HepG2 (cell line): ENCODE data around the gene WDR83. TPM values are rescaled to one million over a fixed set of nuclear protein-coding genes. Genes with fewer than 3 reads are reported as not detected.
A peak's percentile ranks its signal among the peaks of the same experiment; 100 is the strongest.

ENCODE experiments used
- ATAC-seq: fragments of 200-7000 bp; cut with Tn5 transposase; 3 replicates; pipeline ENCODE4 v1.9.1; 2020; ENCODE audit warnings: mild to moderate bottlenecking, moderate library complexity
- BruUV-seq: library from RNA; stranded (reverse); fragments of 400-500 nt; replicated peaks from 2 replicates; lab custom pipeline; 2021; lab: Mats Ljungman, UMichigan
- CTCF ChIA-PET: fragments of 300-600 bp; formaldehyde crosslinking; extraction: SDS; loops from one replicate; lab custom pipeline; 2021; ENCODE audit warnings: low total read pairs, inconsistent platforms, low intra/inter-chr PET ratio; lab: Yijun Ruan, JAX
- POLR2A ChIA-PET: fragments of 350-600 bp; sonication (Branson Sonifier 250); formaldehyde crosslinking; loops from one replicate; lab custom pipeline; 2020; ENCODE audit warnings: antibody characterized with exemption, inconsistent platforms; lab: Yijun Ruan, JAX
- DNase-seq: peaks from one replicate; pipeline ENCODE4 v3.0.0-alpha.2; 2015; ENCODE audit warnings: low spot score
- FAIRE-seq: peaks from 3 replicates; lab custom pipeline; 2011; peaks lifted over from hg19 to GRCh38; lab: Jason Lieb, UNC
- H2AFZ ChIP-seq: one replicate; pipeline ENCODE4 v1.6.1; 2011; ENCODE audit warnings: low read length, inconsistent platforms
- H3K27ac ChIP-seq: fragments of 300-600 bp; 3 replicates; pipeline ENCODE4 v1.8.0; 2011; ENCODE audit warnings: mixed run types, mild to moderate bottlenecking, mixed read lengths, low read length, inconsistent platforms; ENCODE audit not compliant: insufficient read depth; ENCODE audit errors: extremely low read length
- H3K27me3 ChIP-seq, 2 experiments: fragments of 200-600 bp in 1 of 2; 2 replicates in 1 of 2; 3 replicates in 1 of 2; pipeline versions ENCODE4 v1.6.0 to v1.8.0; 2011; ENCODE audit warnings: low read length in 2 of 2, mild to moderate bottlenecking in 2 of 2, moderate library complexity in 2 of 2, inconsistent platforms in 1 of 2; ENCODE audit not compliant: insufficient read depth in 2 of 2, control insufficient read depth in 1 of 2
- H3K36me3 ChIP-seq, 2 experiments: fragments of 200-600 bp in 1 of 2; replicated peaks in 1 of 2; 2 replicates in 1 of 2; 3 replicates in 1 of 2; pipeline versions ENCODE4 v1.5.1 to v1.8.0; 2011; ENCODE audit warnings: low read length in 2 of 2, inconsistent platforms in 1 of 2; ENCODE audit not compliant: insufficient read depth in 2 of 2, control insufficient read depth in 1 of 2
- H3K4me1 ChIP-seq: 2 replicates; pipeline ENCODE4 v1.5.1; 2012; ENCODE audit warnings: low read length, inconsistent platforms; ENCODE audit not compliant: insufficient read depth
- H3K4me2 ChIP-seq: 2 replicates; pipeline ENCODE4 v1.6.0; 2011; ENCODE audit warnings: low read depth, low read length, inconsistent platforms
- H3K4me3 ChIP-seq, 3 experiments: fragments of 200-600 bp in 1 of 3; sonication (generic), shearing (Covaris generic) in 1 of 3; replicated peaks in 1 of 3; 2 replicates each; pipeline ENCODE4 v1.5.1; 2011 to 2016; ENCODE audit warnings: low read length in 3 of 3, inconsistent platforms in 2 of 3, low read depth in 2 of 3, mild to moderate bottlenecking in 2 of 3, control low read depth in 1 of 3, mixed read lengths in 1 of 3; ENCODE audit not compliant: insufficient read depth in 1 of 3
- H3K79me2 ChIP-seq: one replicate; pipeline ENCODE4 v1.6.1; 2011; ENCODE audit warnings: low read length, inconsistent platforms; ENCODE audit not compliant: insufficient read depth
- H3K9ac ChIP-seq: 2 replicates; pipeline ENCODE4 v1.6.0; 2011; ENCODE audit warnings: mild to moderate bottlenecking, low read depth, low read length, inconsistent platforms; ENCODE audit not compliant: insufficient read depth
- H3K9me3 ChIP-seq: 2 replicates; pipeline ENCODE4 v1.5.1; 2012; ENCODE audit warnings: mild to moderate bottlenecking, low read length
- H4K20me1 ChIP-seq: 2 replicates; pipeline ENCODE4 v1.6.0; 2011; ENCODE audit warnings: inconsistent platforms, mild to moderate bottlenecking, low read length, moderate library complexity; ENCODE audit not compliant: insufficient read depth
- CCAR2 ChIP-seq: fragments of 200-400 bp; formaldehyde crosslinking; optimal IDR thresholded peaks from 2 replicates; pipeline ENCODE3; 2018; ENCODE audit warnings: low read depth, mild to moderate bottlenecking, low read length, moderate library complexity
- FOXA1 ChIP-seq, 2 experiments: fragments of 450-650 bp in 1 of 2; sonication (generic) in 1 of 2; formaldehyde crosslinking in 1 of 2; IDR thresholded peaks; 2 replicates each; pipeline versions ENCODE4 v1.4.0 to v1.6.1; 2016 to 2020; ENCODE audit warnings: missing genetic modification reagents in 1 of 2
- KDM5B ChIP-seq: sonication (generic); formaldehyde crosslinking; IDR thresholded peaks from 2 replicates; pipeline ENCODE4 v1.4.0; 2020; ENCODE audit warnings: missing genetic modification reagents, mild to moderate bottlenecking, borderline replicate concordance
- MAFG ChIP-seq: sonication (generic); formaldehyde crosslinking; IDR thresholded peaks from 2 replicates; pipeline ENCODE4 v1.5.1; 2020; ENCODE audit warnings: mild to moderate bottlenecking, missing genetic modification reagents
- NR2F1 ChIP-seq, 2 experiments: fragments of 450-650 bp in 1 of 2; formaldehyde crosslinking in 1 of 2; IDR thresholded peaks; 2 replicates each; pipeline versions ENCODE4 v1.5.0 to v1.6.1; 2016 to 2020; ENCODE audit warnings: mild to moderate bottlenecking in 1 of 2, missing compliant biosample characterization in 1 of 2, missing genetic modification reagents in 1 of 2, moderate library complexity in 1 of 2
- SAFB2 ChIP-seq: sonication (generic); formaldehyde crosslinking; IDR thresholded peaks from 2 replicates; pipeline ENCODE4 v1.5.1; 2020; ENCODE audit warnings: missing genetic modification reagents, low read depth, mild to moderate bottlenecking, borderline replicate concordance
- SALL1 ChIP-seq: sonication (generic); formaldehyde crosslinking; IDR thresholded peaks from 2 replicates; pipeline ENCODE4 v1.8.0; 2022; ENCODE audit warnings: mild to moderate bottlenecking, missing genetic modification reagents
- SRF ChIP-seq: IDR thresholded peaks from 2 replicates; pipeline ENCODE4 v1.6.1; 2011; ENCODE audit warnings: mild to moderate bottlenecking, low read depth, low read length, moderate library complexity
- TRIM24 ChIP-seq: sonication (generic); formaldehyde crosslinking; IDR thresholded peaks from 2 replicates; pipeline ENCODE4 v1.8.0; 2022; ENCODE audit warnings: mild to moderate bottlenecking, missing genetic modification reagents
- ZBTB42 ChIP-seq: sonication (generic); formaldehyde crosslinking; IDR thresholded peaks from 2 replicates; pipeline ENCODE4 v1.5.0; 2020; ENCODE audit warnings: mild to moderate bottlenecking, missing genetic modification reagents
- ZNF263 ChIP-seq: sonication (generic); formaldehyde crosslinking; IDR thresholded peaks from 2 replicates; pipeline ENCODE4 v1.4.0; 2020; ENCODE audit warnings: missing genetic modification reagents
- ZNF777 ChIP-seq: sonication (generic); formaldehyde crosslinking; IDR thresholded peaks from 2 replicates; pipeline ENCODE4 v1.4.0; 2020; ENCODE audit warnings: missing genetic modification reagents
- ZNF879 ChIP-seq: sonication (generic); formaldehyde crosslinking; IDR thresholded peaks from 2 replicates; pipeline ENCODE4 v1.8.1; 2023; ENCODE audit warnings: missing genetic modification reagents
- ZSCAN21 ChIP-seq: sonication (generic); formaldehyde crosslinking; IDR thresholded peaks from 2 replicates; pipeline ENCODE4 v1.8.0; 2022; ENCODE audit warnings: mild to moderate bottlenecking, missing genetic modification reagents, moderate library complexity, borderline replicate concordance
- WGBS: methylation state at CpG from one replicate; pipeline ENCODE4 v1.1.6; 2017; ENCODE audit warnings: low lambda C conversion rate; 5-methylcytosine and 5-hydroxymethylcytosine counted together
- in situ Hi-C: cut with HindIII; loops from 2 replicates; pipeline ENCODE4 v1.10.0; 2017; ENCODE audit warnings: low pct_unique_long_range_greater_than_20kb; ENCODE audit not compliant: extremely low pct_ligation_motif_present
- intact Hi-C: fragments of 100-400 bp; cut with micrococcal nuclease; formaldehyde crosslinking; loops from one replicate; pipeline ENCODE4 v1.10.0; 2022; ENCODE audit not compliant: unreplicated experiment
- polyA plus RNA-seq, 8 experiments: library from polyadenylated mRNA; depleted of rRNA in 3 of 8; stranded (reverse) in 7 of 8; unstranded in 1 of 8; fragments of >200 nt; fragmentation: Illumina TruSeq in 4 of 8; extraction: Trizol in 4 of 8; gene quantifications; 2 replicates each; pipeline versions ENCODE4 v1.2.1 to v1.2.3, GENCODE V29; 2011 to 2016; ENCODE audit warnings: low read depth in 4 of 8, missing spikeins in 1 of 8, mixed read lengths in 1 of 8; ENCODE audit not compliant: insufficient read depth in 1 of 8
- total RNA-seq, 5 experiments: library from RNA; depleted of rRNA; stranded (reverse); fragments of >200 nt; fragmentation: Illumina TruSeq; extraction: Trizol; gene quantifications; 2 replicates each; pipeline ENCODE4 v1.2.3, GENCODE V29; 2016; ENCODE audit warnings: low read depth in 1 of 5

The WDR83 gene
- total and polyA plus RNA-seq, 2 of the 13 experiments (the other 11 are each of a cell fraction or from before 2014, with no cell fraction given) = 4.5 to 10.7 TPM

GRCh38 chr19:12695096-12695495 lies 28.5 kb downstream of the WDR83 start (continued):
- TF ChIP-seq SAFB2 (CRISPR knock-in tag) (no peak), SRF (no peak), MAFG (CRISPR knock-in tag) (no peak), KDM5B (CRISPR knock-in tag) (no peak)

- H2AFZ ChIP-seq = no peak overlapping the region
These were observed 28.9 kb downstream of the WDR83 start for GRCh38 chr19:12695514-12695913.

More at GRCh38 chr19:12695514-12695913, 28.9 kb downstream of the WDR83 start:
- no TSS peak for BruUV-seq
- Histone ChIP-seq H3K27ac (no peak overlapping the region), H3K4me2 (peak overlapping the region; percentile 86), H3K79me2 (peaks cover 4% of the 10 kb centered on the region), H3K4me3 (peak overlapping the region; percentile 79 to 100 (median 92)), H3K4me1 (peaks cover 16% of the 10 kb centered on the region), H3K9me3 (no peaks in the 10 kb centered on the region), H4K20me1 (no peaks in the 10 kb centered on the region), H3K36me3 (peaks cover 2 to 5% of the 10 kb centered on the region in 2 experiments; a peak in 1 of 5 replicates), H3K9ac (peak overlapping the region; percentile 81), H3K27me3 (no peaks in the 10 kb centered on the region; a peak in 1 of 5 replicates)
- FAIRE-seq = no peak
- in situ Hi-C loops = no loop called here
- WGBS = no CpG with 5 or more reads among the region's 1 CpG
- ChIA-PET CTCF (no interaction called here), POLR2A (interaction anchor here (2.5 kb wide), 1 partner anchor 17 kb away, joined by 9 read pairs; no protein-coding TSS in a partner anchor)
- no peak for DNase-seq
- no peak; the same call in 2 of the 3 replicates for ATAC-seq
- TF ChIP-seq ZBTB42 (CRISPR knock-in tag) (no peak), ZNF263 (CRISPR knock-in tag) (no peak), NR2F1 (CRISPR knock-in tag; IDR thresholded peaks at IDR 0.05) (no peak), ZSCAN21 (CRISPR knock-in tag) (no peak), FOXA1 (IDR thresholded peaks at IDR 0.05) (no peak), FOXA1 (CRISPR knock-in tag; IDR thresholded peaks at IDR 0.05) (no peak), TRIM24 (no peak), ZNF777 (no peak), CCAR2 (no peak), SALL1 (CRISPR knock-in tag) (no peak), ZNF879 (CRISPR knock-in tag) (no peak)
- intact Hi-C loops = no loop called here
